Measurements from ENCODE around the gene CTNNA3.

CTNNA3 gene

GRCh38 chr10:66148312-66148711 is 1547.7 kb downstream of the CTNNA3 start:
- no peak overlapping the region for H3K4me3 ChIP-seq (ENCODE audit: low read depth, low read length)
- TF ChIP-seq, protein P1, sequence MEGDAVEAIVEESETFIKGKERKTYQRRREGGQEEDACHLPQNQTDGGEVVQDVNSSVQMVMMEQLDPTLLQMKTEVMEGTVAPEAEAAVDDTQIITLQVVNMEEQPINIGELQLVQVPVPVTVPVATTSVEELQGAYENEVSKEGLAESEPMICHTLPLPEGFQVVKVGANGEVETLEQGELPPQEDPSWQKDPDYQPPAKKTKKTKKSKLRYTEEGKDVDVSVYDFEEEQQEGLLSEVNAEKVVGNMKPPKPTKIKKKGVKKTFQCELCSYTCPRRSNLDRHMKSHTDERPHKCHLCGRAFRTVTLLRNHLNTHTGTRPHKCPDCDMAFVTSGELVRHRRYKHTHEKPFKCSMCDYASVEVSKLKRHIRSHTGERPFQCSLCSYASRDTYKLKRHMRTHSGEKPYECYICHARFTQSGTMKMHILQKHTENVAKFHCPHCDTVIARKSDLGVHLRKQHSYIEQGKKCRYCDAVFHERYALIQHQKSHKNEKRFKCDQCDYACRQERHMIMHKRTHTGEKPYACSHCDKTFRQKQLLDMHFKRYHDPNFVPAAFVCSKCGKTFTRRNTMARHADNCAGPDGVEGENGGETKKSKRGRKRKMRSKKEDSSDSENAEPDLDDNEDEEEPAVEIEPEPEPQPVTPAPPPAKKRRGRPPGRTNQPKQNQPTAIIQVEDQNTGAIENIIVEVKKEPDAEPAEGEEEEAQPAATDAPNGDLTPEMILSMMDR (IDR thresholded peaks at IDR 0.05; ENCODE audit: low read depth, low read length), result no peak
- no peaks in the 10 kb centered on the region for H3K9me3 ChIP-seq
- no peak for DNase-seq
- H3K27me3 ChIP-seq, result no peaks in the 10 kb centered on the region
- no peaks in the 10 kb centered on the region for H3K36me3 ChIP-seq
- no peaks in the 10 kb centered on the region for H3K4me1 ChIP-seq

GRCh38 chr10:66144016-66144415 is 1552.0 kb downstream of the CTNNA3 start:
- no peak for DNase-seq
- H3K4me1 ChIP-seq, result no peaks in the 10 kb centered on the region
- no peaks in the 10 kb centered on the region for H3K27me3 ChIP-seq
- TF ChIP-seq, protein P1 (IDR thresholded peaks at IDR 0.05; ENCODE audit: low read depth, low read length), result no peak
- H3K9me3 ChIP-seq, result no peaks in the 10 kb centered on the region
- no peak overlapping the region for H3K4me3 ChIP-seq (ENCODE audit: low read depth, low read length)
- H3K36me3 ChIP-seq, result no peaks in the 10 kb centered on the region

- Histone ChIP-seq H3K4me3 (ENCODE audit: low read depth, low read length) (no peak overlapping the region), H3K36me3 (no peaks in the 10 kb centered on the region), H3K27me3 (no peaks in the 10 kb centered on the region), H3K9me3 (no peaks in the 10 kb centered on the region), H3K4me1 (peaks cover 6% of the 10 kb centered on the region)
- DNase-seq, result no peak
- TF ChIP-seq, protein P1 (IDR thresholded peaks at IDR 0.05; ENCODE audit: low read depth, low read length), result no peak
Measured at GRCh38 chr10:66102756-66103155, 1593.2 kb downstream of the CTNNA3 start.

- TF ChIP-seq, protein P1 (IDR thresholded peaks at IDR 0.05; ENCODE audit: low read depth, low read length), result no peak
- no peak for DNase-seq
- Histone ChIP-seq H3K9me3 (no peaks in the 10 kb centered on the region), H3K4me1 (no peaks in the 10 kb centered on the region), H3K4me3 (ENCODE audit: low read depth, low read length) (no peak overlapping the region), H3K36me3 (no peaks in the 10 kb centered on the region), H3K27me3 (no peaks in the 10 kb centered on the region)
Measured at GRCh38 chr10:66098595-66099480, 1597.2 kb downstream of the CTNNA3 start.

- Histone ChIP-seq H3K36me3 (no peaks in the 10 kb centered on the region), H3K4me1 (no peaks in the 10 kb centered on the region), H3K9me3 (no peaks in the 10 kb centered on the region), H3K4me3 (ENCODE audit: low read depth, low read length) (no peak overlapping the region), H3K27me3 (no peaks in the 10 kb centered on the region)
- TF ChIP-seq, protein P1 (IDR thresholded peaks at IDR 0.05; ENCODE audit: low read depth, low read length), result no peak
- no peak for DNase-seq
Measured at GRCh38 chr10:66095610-66096009, 1600.4 kb downstream of the CTNNA3 start.

- Histone ChIP-seq H3K36me3 (no peaks in the 10 kb centered on the region), H3K9me3 (no peaks in the 10 kb centered on the region), H3K4me3 (ENCODE audit: low read depth, low read length) (no peak overlapping the region), H3K27me3 (no peaks in the 10 kb centered on the region), H3K4me1 (no peaks in the 10 kb centered on the region)
- no peak for DNase-seq
- TF ChIP-seq, protein P1 (IDR thresholded peaks at IDR 0.05; ENCODE audit: low read depth, low read length), result no peak
Measured at GRCh38 chr10:66085906-66086305, 1610.1 kb downstream of the CTNNA3 start.

Measured in BE2C (cell line).